HG03039 (cell line): ENCODE data around the gene RPS27L.

Experiments
- ATAC-seq: cut with Tn5 transposase; IDR thresholded peaks from one replicate; pipeline ENCODE4 v1.9.1; 2021; ENCODE audit warnings: mild to moderate bottlenecking, moderate library complexity; ENCODE audit not compliant: unreplicated experiment

Gene RPS27L

GRCh38 chr15:63188247-63188925, 31.1 kb upstream of the RPS27L start:
- no peak for ATAC-seq

- ATAC-seq = no peak
Measured at GRCh38 chr15:63187589-63188226, 30.4 kb upstream of the RPS27L start.

- no peak for ATAC-seq
Measured at GRCh38 chr15:63186065-63186464, 28.8 kb upstream of the RPS27L start.

- no peak for ATAC-seq
Measured at GRCh38 chr15:63185206-63185605, 27.9 kb upstream of the RPS27L start.

GRCh38 chr15:63181648-63182047, 24.4 kb upstream of the RPS27L start:
- ATAC-seq = no peak

- no peak for ATAC-seq
Measured at GRCh38 chr15:63180746-63181145, 23.5 kb upstream of the RPS27L start.

- no peak for ATAC-seq
Measured at GRCh38 chr15:63178034-63178433, 20.8 kb upstream of the RPS27L start.

GRCh38 chr15:63176302-63176701, 19.0 kb upstream of the RPS27L start:
- no peak for ATAC-seq

- ATAC-seq = no peak
Measured at GRCh38 chr15:63172851-63173451, 15.7 kb upstream of the RPS27L start.

GRCh38 chr15:63172376-63172775, 15.1 kb upstream of the RPS27L start:
- ATAC-seq = no peak

GRCh38 chr15:63169788-63170187, 12.5 kb upstream of the RPS27L start:
- ATAC-seq = no peak

GRCh38 chr15:63166219-63166618, 8.9 kb upstream of the RPS27L start:
- no peak for ATAC-seq

GRCh38 chr15:63165166-63165859, 8.0 kb upstream of the RPS27L start:
- ATAC-seq = no peak

GRCh38 chr15:63163217-63163616, 5.9 kb upstream of the RPS27L start:
- ATAC-seq = no peak

GRCh38 chr15:63160638-63161037, 3.4 kb upstream of the RPS27L start:
- ATAC-seq = no peak

GRCh38 chr15:63157891-63158431, 684 bp upstream of the RPS27L start:
- ATAC-seq = peak; percentile 22

GRCh38 chr15:63156755-63157117, 541 bp downstream of the RPS27L start:
- ATAC-seq = peak; percentile 9

- peak; percentile 8 for ATAC-seq
Measured at GRCh38 chr15:63156086-63156710, 1.1 kb downstream of the RPS27L start.

- no peak for ATAC-seq
Measured at GRCh38 chr15:63155486-63155885, 1.8 kb downstream of the RPS27L start.

GRCh38 chr15:63151665-63152064, 5.6 kb downstream of the RPS27L start:
- no peak for ATAC-seq

- ATAC-seq = no peak
Measured at GRCh38 chr15:63146684-63147083, 10.6 kb downstream of the RPS27L start.
